ENCODE data around the gene PLXNA4.

GRCh38 chr7:132577206-132578049, 1.2 kb upstream of the PLXNA4 start:
- TF ChIP-seq, protein P1, sequence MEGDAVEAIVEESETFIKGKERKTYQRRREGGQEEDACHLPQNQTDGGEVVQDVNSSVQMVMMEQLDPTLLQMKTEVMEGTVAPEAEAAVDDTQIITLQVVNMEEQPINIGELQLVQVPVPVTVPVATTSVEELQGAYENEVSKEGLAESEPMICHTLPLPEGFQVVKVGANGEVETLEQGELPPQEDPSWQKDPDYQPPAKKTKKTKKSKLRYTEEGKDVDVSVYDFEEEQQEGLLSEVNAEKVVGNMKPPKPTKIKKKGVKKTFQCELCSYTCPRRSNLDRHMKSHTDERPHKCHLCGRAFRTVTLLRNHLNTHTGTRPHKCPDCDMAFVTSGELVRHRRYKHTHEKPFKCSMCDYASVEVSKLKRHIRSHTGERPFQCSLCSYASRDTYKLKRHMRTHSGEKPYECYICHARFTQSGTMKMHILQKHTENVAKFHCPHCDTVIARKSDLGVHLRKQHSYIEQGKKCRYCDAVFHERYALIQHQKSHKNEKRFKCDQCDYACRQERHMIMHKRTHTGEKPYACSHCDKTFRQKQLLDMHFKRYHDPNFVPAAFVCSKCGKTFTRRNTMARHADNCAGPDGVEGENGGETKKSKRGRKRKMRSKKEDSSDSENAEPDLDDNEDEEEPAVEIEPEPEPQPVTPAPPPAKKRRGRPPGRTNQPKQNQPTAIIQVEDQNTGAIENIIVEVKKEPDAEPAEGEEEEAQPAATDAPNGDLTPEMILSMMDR (IDR thresholded peaks at IDR 0.05; ENCODE audit: low read depth, low read length): no peak
- no peak for TF ChIP-seq EZH2phosphoT487 (IDR thresholded peaks at IDR 0.05; ENCODE audit: low read depth)
